HCT116 (cell line): ENCODE results near the gene LSM11. TPM values are rescaled to one million over a fixed set of nuclear protein-coding genes. Genes with fewer than 3 reads are reported as not detected.
"Not testable (repeated sequence)": the region's sequence is repeated elsewhere in the genome, so short reads cannot be mapped to it uniquely, and the experiment has no call there.

Source experiments
- ATAC-seq: fragments of 200-7000 bp; cut with Tn5 transposase; 2 replicates; pipeline ENCODE4 v1.9.1; 2020; ENCODE audit warnings: mild to moderate bottlenecking, moderate library complexity
- BruUV-seq: library from RNA; stranded (reverse); fragments of 400-500 nt; replicated peaks from 2 replicates; lab custom pipeline; 2021; lab: Mats Ljungman, UMichigan
- CTCF ChIA-PET: fragments of 300-600 bp; sonication (Branson Sonifier 250); formaldehyde crosslinking; loops from one replicate; lab custom pipeline; 2021; ENCODE audit warnings: antibody characterized with exemption; lab: Charles Lee
- POLR2A ChIA-PET: fragments of 300-600, 350-600 bp; sonication (Branson Sonifier 250); formaldehyde crosslinking; loops from one replicate; lab custom pipeline; 2021; ENCODE audit warnings: antibody characterized with exemption; lab: Charles Lee
- RAD21 ChIA-PET, 2 experiments: fragments of 300-600 bp; sonication (Branson Sonifier 250); formaldehyde crosslinking; loops; one replicate each; lab custom pipeline; 2023; ENCODE audit warnings: low total read pairs in 2 of 2; ENCODE audit not compliant: uncharacterized antibody in 2 of 2, unreplicated experiment in 2 of 2, low non-redundant PET in 1 of 2; lab: Charles Lee
- DNase-seq: peaks from one replicate; pipeline ENCODE4 v3.0.0-alpha.2; 2010; ENCODE audit warnings: low read depth, low spot score
- H2AFZ ChIP-seq: fragments of 200-600 bp; shearing (Covaris generic), sonication (generic); 2 replicates; pipeline ENCODE4 v1.6.1; 2017; ENCODE audit warnings: low read depth, mixed run types, mixed read lengths, antibody characterized with exemption, low read length; ENCODE audit not compliant: poor library complexity, severe bottlenecking
- H3K27ac ChIP-seq: 2 replicates; pipeline ENCODE4 v1.5.1; 2012; ENCODE audit warnings: low read depth, low read length
- H3K27me3 ChIP-seq: fragments of 200-600 bp; sonication (generic); 2 replicates; pipeline ENCODE4 v1.6.1; 2016; ENCODE audit warnings: mixed run types, low read length, mixed read lengths; ENCODE audit not compliant: insufficient read depth
- H3K36me3 ChIP-seq, 2 experiments: fragments of 200-500 bp in 1 of 2; fragments of 200-600 bp in 1 of 2; sonication (Bioruptor generic) in 1 of 2; sonication (generic) in 1 of 2; 2 replicates each; pipeline versions ENCODE4 v1.5.1 to v1.6.1; 2014 to 2016; ENCODE audit warnings: low read length in 2 of 2, inconsistent platforms in 1 of 2, mixed read lengths in 1 of 2, mixed run types in 1 of 2; ENCODE audit not compliant: insufficient read depth in 2 of 2, control insufficient read depth in 1 of 2
- H3K4me1 ChIP-seq, 2 experiments: fragments of 200-600 bp in 1 of 2; sonication (generic) in 1 of 2; 2 replicates each; pipeline versions ENCODE4 v1.5.1 to v1.6.1; 2012 to 2017; ENCODE audit warnings: low read length in 2 of 2, inconsistent platforms in 1 of 2, mild to moderate bottlenecking in 1 of 2, mixed read lengths in 1 of 2, mixed run types in 1 of 2, moderate library complexity in 1 of 2; ENCODE audit not compliant: insufficient read depth in 2 of 2, control insufficient read depth in 1 of 2
- H3K4me2 ChIP-seq: fragments of 200-600 bp; sonication (generic); 2 replicates; pipeline ENCODE4 v1.6.1; 2017; ENCODE audit warnings: mixed run types, low read length, mixed read lengths
- H3K4me3 ChIP-seq, 2 experiments: fragments of 200-600 bp in 1 of 2; sonication (generic) in 1 of 2; replicated peaks in 1 of 2; 2 replicates each; pipeline ENCODE4 v1.5.1; 2011 to 2016; ENCODE audit warnings: low read length in 2 of 2, control low read depth in 1 of 2, low read depth in 1 of 2, mild to moderate bottlenecking in 1 of 2, mixed read lengths in 1 of 2, mixed run types in 1 of 2
- H3K79me2 ChIP-seq: fragments of 200-600 bp; sonication (generic); 2 replicates; pipeline ENCODE4 v1.6.1; 2017; ENCODE audit warnings: mild to moderate bottlenecking, mixed run types, low read length, moderate library complexity, mixed read lengths; ENCODE audit not compliant: insufficient read depth
- H3K9ac ChIP-seq: fragments of 200-600 bp; sonication (generic); 2 replicates; pipeline ENCODE4 v1.6.1; 2016; ENCODE audit warnings: low read length, mixed read lengths
- H3K9me2 ChIP-seq: fragments of 200-600 bp; sonication (generic), shearing (Covaris generic); 2 replicates; pipeline ENCODE4 v1.6.1; 2017; ENCODE audit warnings: mixed run types, mild to moderate bottlenecking, moderate library complexity; ENCODE audit not compliant: insufficient read depth
- H3K9me3 ChIP-seq, 2 experiments: fragments of 200-500 bp in 1 of 2; fragments of 200-600 bp in 1 of 2; sonication (Bioruptor generic) in 1 of 2; sonication (generic) in 1 of 2; 2 replicates each; pipeline ENCODE4 v1.6.1; 2014 to 2017; ENCODE audit warnings: low read length in 2 of 2, mixed read lengths in 2 of 2, inconsistent platforms in 1 of 2, low read depth in 1 of 2, mild to moderate bottlenecking in 1 of 2, mixed run types in 1 of 2, moderate library complexity in 1 of 2; ENCODE audit not compliant: control insufficient read depth in 1 of 2, insufficient read depth in 1 of 2
- H4K20me1 ChIP-seq: fragments of 200-600 bp; sonication (generic), shearing (Covaris generic); 2 replicates; pipeline ENCODE4 v1.6.1; 2017; ENCODE audit warnings: mixed run types, mild to moderate bottlenecking, moderate library complexity; ENCODE audit not compliant: insufficient read depth
- CBX3 ChIP-seq: IDR thresholded peaks from 2 replicates; pipeline ENCODE4 v1.6.1; 2012; ENCODE audit warnings: low read depth
- CEBPB ChIP-seq: IDR thresholded peaks from 2 replicates; pipeline ENCODE4 v1.6.1; 2012; ENCODE audit warnings: low read depth
- EGR1 ChIP-seq: IDR thresholded peaks from 2 replicates; pipeline ENCODE4 v1.6.1; 2012; ENCODE audit warnings: low read depth
- EZH2 ChIP-seq: fragments of 200-600 bp; sonication (generic); IDR thresholded peaks from 2 replicates; pipeline ENCODE4 v1.6.1; 2017; ENCODE audit warnings: antibody characterized with exemption, mixed run types
- FOSL1 ChIP-seq: IDR thresholded peaks from 2 replicates; pipeline ENCODE4 v1.6.1; 2012; ENCODE audit warnings: low read depth
- JUND ChIP-seq: IDR thresholded peaks from 2 replicates; pipeline ENCODE4 v1.6.1; 2012
- MAX ChIP-seq: IDR thresholded peaks from 2 replicates; pipeline ENCODE4 v1.6.1; 2012
- SP1 ChIP-seq: IDR thresholded peaks from 2 replicates; pipeline ENCODE4 v1.6.1; 2012; ENCODE audit warnings: low read depth
- TCF7L2 ChIP-seq: IDR thresholded peaks from 2 replicates; pipeline ENCODE4 v1.7.0; 2011; ENCODE audit warnings: borderline replicate concordance, inconsistent platforms; ENCODE audit not compliant: insufficient read depth, insufficient read length; ENCODE audit errors: extremely low read depth
- ZNF274 ChIP-seq: fragments of 200-500 bp; sonication (Bioruptor generic); IDR thresholded peaks from 2 replicates; pipeline ENCODE4 v1.6.1; 2014; ENCODE audit warnings: mild to moderate bottlenecking, low read depth, low read length, inconsistent platforms
- intact Hi-C: fragments of 100-400 bp; cut with micrococcal nuclease; formaldehyde crosslinking; loops from 2 replicates; pipeline ENCODE4 v1.10.0; 2022
- total RNA-seq: library from RNA; stranded (reverse); gene quantifications from one replicate; pipeline ENCODE4 v1.2.1, GENCODE V29; 2021; ENCODE audit not compliant: unreplicated experiment

Gene LSM11
- total RNA-seq, 1 experiment from 2014 or later: 6.2 TPM

- H3K4me3 ChIP-seq, H3K27ac ChIP-seq, H3K27me3 ChIP-seq, DNase-seq, H3K36me3 ChIP-seq, H3K4me1 ChIP-seq, H3K79me2 ChIP-seq, RAD21 ChIA-PET, H3K4me2 ChIP-seq, H2AFZ ChIP-seq, ATAC-seq, CTCF ChIA-PET, H4K20me1 ChIP-seq, H3K9ac ChIP-seq, H3K9me3 ChIP-seq, BruUV-seq, H3K9me2 ChIP-seq, intact Hi-C loops, POLR2A ChIA-PET: not testable (repeated sequence)
These were observed 47.4 kb upstream of the LSM11 start for GRCh38 chr5:157696154-157696553.

- H3K4me2 ChIP-seq, H3K9me2 ChIP-seq, H3K4me1 ChIP-seq, BruUV-seq, H3K9ac ChIP-seq, H3K4me3 ChIP-seq, H3K27me3 ChIP-seq, H3K9me3 ChIP-seq, DNase-seq, ATAC-seq, H3K27ac ChIP-seq, CTCF ChIA-PET, RAD21 ChIA-PET, H4K20me1 ChIP-seq, POLR2A ChIA-PET, intact Hi-C loops, H3K36me3 ChIP-seq, H2AFZ ChIP-seq, H3K79me2 ChIP-seq: not testable (repeated sequence)
These were observed 44.8 kb upstream of the LSM11 start for GRCh38 chr5:157698674-157699073.

GRCh38 chr5:157703736-157704135 is 39.8 kb upstream of the LSM11 start:
- no peak for ATAC-seq
- Histone ChIP-seq H3K27me3 (no peaks in the 10 kb centered on the region), H3K9me3 (no peaks in the 10 kb centered on the region), H4K20me1 (no peaks in the 10 kb centered on the region), H3K4me2 (no peak overlapping the region), H3K9me2 (no peaks in the 10 kb centered on the region), H2AFZ (no peak overlapping the region), H3K4me1 (no peaks in the 10 kb centered on the region), H3K79me2 (no peaks in the 10 kb centered on the region), H3K4me3 (no peak overlapping the region), H3K27ac (no peak overlapping the region), H3K9ac (no peak overlapping the region), H3K36me3 (no peaks in the 10 kb centered on the region)
- BruUV-seq: no TSS peak
- no peak for DNase-seq
- ChIA-PET CTCF (no interaction called here), POLR2A (no interaction called here), RAD21 (no interaction called here)
- TF ChIP-seq ZNF274: no peak
- TF ChIP-seq MAX: no peak
- TF ChIP-seq TCF7L2: no peak
- TF ChIP-seq EZH2: no peak
- no peak for TF ChIP-seq CEBPB
- TF ChIP-seq JUND: no peak
- TF ChIP-seq FOSL1: no peak
- TF ChIP-seq SP1: no peak
- no peak for TF ChIP-seq CBX3
- TF ChIP-seq EGR1: no peak
- intact Hi-C loops: no loop called here
